Measurements from ENCODE around the gene TRANK1.
A peak's percentile ranks its signal among the peaks of the same experiment; 100 is the strongest.

- TF ChIP-seq POLR2AphosphoS5 (IDR thresholded peaks at IDR 0.05; ENCODE audit: low read depth) (peak; percentile 72; the same call in 1 of the 2 replicates), GABPA (IDR thresholded peaks at IDR 0.05; ENCODE audit: low read depth) (peak; percentile 79), CTCF (IDR thresholded peaks at IDR 0.05; ENCODE audit: insufficient read depth, low read length) (no peak), REST (IDR thresholded peaks at IDR 0.05; ENCODE audit: insufficient replicate concordance, low read depth) (peak; percentile 30)
Measured at GRCh38 chr3:36993326-36994283, 48.8 kb upstream of the TRANK1 start, which contains the start of gene MLH1.
